Thyroid gland (tissue), 4 donors: ENCODE measurements around the gene GALNT18.

Experiments used
- CTCF ChIP-seq, 6 experiments: fragments of 200-600 bp in 3 of 6; fragments of 450-650 bp in 3 of 6; sonication (generic) in 3 of 6; IDR thresholded peaks; one replicate each; pipeline ENCODE4 v1.5.1; 2016 to 2019; ENCODE audit warnings: antibody characterized with exemption in 6 of 6, mild to moderate bottlenecking in 2 of 6, inconsistent platforms in 1 of 6, moderate library complexity in 1 of 6
- POLR2A ChIP-seq, 2 donors: fragments of 450-650 bp; IDR thresholded peaks; one replicate each; pipeline ENCODE4 v1.6.1; 2017; ENCODE audit warnings: antibody characterized with exemption in 2 of 2, mild to moderate bottlenecking in 2 of 2, moderate library complexity in 1 of 2

GRCh38 chr11:11607772-11608171, 14.0 kb downstream of the GALNT18 start:
- no peak for TF ChIP-seq CTCF (IDR thresholded peaks at IDR 0.05)
- no peak for TF ChIP-seq POLR2A (IDR thresholded peaks at IDR 0.05)
